ENCODE data around the gene CDRT4. TPM values are rescaled to one million over a fixed set of nuclear protein-coding genes. Genes with fewer than 3 reads are reported as not detected.

Gene CDRT4
- total RNA-seq, 1 experiment from 2014 or later = 6.2 TPM

- Histone ChIP-seq H3K27me3 (ENCODE audit: insufficient read depth, low read length) (no peaks in the 10 kb centered on the region), H2AFZ (ENCODE audit: low read depth, low read length, poor library complexity, severe bottlenecking) (no peak overlapping the region), H3K9me3 (ENCODE audit: control insufficient read depth in 1 of 2, insufficient read depth in 1 of 2, low read depth in 1 of 2, low read length in 2 of 2) (no peaks in the 10 kb centered on the region), H3K4me2 (ENCODE audit: low read length) (no peak overlapping the region), H3K27ac (ENCODE audit: low read depth, low read length) (no peak overlapping the region), H3K9ac (ENCODE audit: low read length) (no peak overlapping the region), H4K20me1 (ENCODE audit: insufficient read depth) (no peaks in the 10 kb centered on the region), H3K9me2 (ENCODE audit: insufficient read depth) (no peaks in the 10 kb centered on the region), H3K36me3 (ENCODE audit: control insufficient read depth in 1 of 2, insufficient read depth in 2 of 2, low read length in 2 of 2) (no peaks in the 10 kb centered on the region), H3K4me1 (ENCODE audit: control insufficient read depth in 1 of 2, insufficient read depth in 2 of 2, low read length in 2 of 2) (peaks cover 2 to 17% of the 10 kb centered on the region in 2 experiments; a peak in 3 of 4 replicates), H3K4me3 (replicated peaks in 1 of 2; ENCODE audit: low read depth in 1 of 2, low read length in 2 of 2) (no peak overlapping the region), H3K79me2 (ENCODE audit: insufficient read depth, low read length) (no peaks in the 10 kb centered on the region)
- no peak for TF ChIP-seq POLR2AphosphoS5 (IDR thresholded peaks at IDR 0.05; ENCODE audit: low read depth, low read length)
- no peak for TF ChIP-seq ELF1 (IDR thresholded peaks at IDR 0.05; ENCODE audit: borderline replicate concordance, low read depth)
- TF ChIP-seq EZH2 (IDR thresholded peaks at IDR 0.05) = no peak
- ATAC-seq (no peak), DNase-seq (ENCODE audit: low read depth, low spot score) (no peak)
- intact Hi-C loops (cut with micrococcal nuclease) = no loop called here
- no TSS peak for BruUV-seq (replicated peaks)
- CTCF ChIA-PET = no interaction called here
- POLR2A ChIA-PET = no interaction called here
- RAD21 ChIA-PET (ENCODE audit: low non-redundant PET in 1 of 2, low total read pairs in 2 of 2, uncharacterized antibody in 2 of 2, unreplicated experiment in 2 of 2) = no interaction called here
These were observed 40.5 kb upstream of the CDRT4 start for GRCh38 chr17:15507896-15508295.

- H3K36me3 ChIP-seq (ENCODE audit: control insufficient read depth in 1 of 2, insufficient read depth in 2 of 2, low read length in 2 of 2) = no peaks in the 10 kb centered on the region
- no peak overlapping the region for H3K4me2 ChIP-seq (ENCODE audit: low read length)
- CTCF ChIA-PET = no interaction called here
- H3K9me2 ChIP-seq (ENCODE audit: insufficient read depth) = no peaks in the 10 kb centered on the region
- no peak overlapping the region for H2AFZ ChIP-seq (ENCODE audit: low read depth, low read length, poor library complexity, severe bottlenecking)
- no peak for DNase-seq (ENCODE audit: low read depth, low spot score)
- ATAC-seq = no peak
- peaks cover 3 to 18% of the 10 kb centered on the region in 2 experiments; a peak in 3 of 4 replicates for H3K4me1 ChIP-seq (ENCODE audit: control insufficient read depth in 1 of 2, insufficient read depth in 2 of 2, low read length in 2 of 2)
- H3K9ac ChIP-seq (ENCODE audit: low read length) = no peak overlapping the region
- H3K27me3 ChIP-seq (ENCODE audit: insufficient read depth, low read length) = no peaks in the 10 kb centered on the region
- POLR2A ChIA-PET = no interaction called here
- H3K27ac ChIP-seq (ENCODE audit: low read depth, low read length) = no peak overlapping the region
- RAD21 ChIA-PET (ENCODE audit: low non-redundant PET in 1 of 2, low total read pairs in 2 of 2, uncharacterized antibody in 2 of 2, unreplicated experiment in 2 of 2) = no interaction called here
- intact Hi-C loops (cut with micrococcal nuclease) = no loop called here
- no peaks in the 10 kb centered on the region for H4K20me1 ChIP-seq (ENCODE audit: insufficient read depth)
- no peaks in the 10 kb centered on the region for H3K9me3 ChIP-seq (ENCODE audit: control insufficient read depth in 1 of 2, insufficient read depth in 1 of 2, low read depth in 1 of 2, low read length in 2 of 2)
- H3K79me2 ChIP-seq (ENCODE audit: insufficient read depth, low read length) = no peaks in the 10 kb centered on the region
- H3K4me3 ChIP-seq (replicated peaks in 1 of 2; ENCODE audit: low read depth in 1 of 2, low read length in 2 of 2) = no peak overlapping the region
- BruUV-seq (replicated peaks) = no TSS peak
- TF ChIP-seq ZNF274 (IDR thresholded peaks at IDR 0.05; ENCODE audit: low read depth, low read length) (no peak), ZFX (IDR thresholded peaks at IDR 0.05) (no peak), RAD21 (IDR thresholded peaks at IDR 0.05; ENCODE audit: low read depth) (no peak), SRF (IDR thresholded peaks at IDR 0.05; ENCODE audit: low read depth) (no peak), EZH2phosphoT487 (IDR thresholded peaks at IDR 0.05; ENCODE audit: borderline replicate concordance) (no peak), CEBPB (IDR thresholded peaks at IDR 0.05; ENCODE audit: low read depth) (no peak), ZBTB33 (IDR thresholded peaks at IDR 0.05; ENCODE audit: extremely low read depth, insufficient replicate concordance, low read length) (no peak), CBX3 (IDR thresholded peaks at IDR 0.05; ENCODE audit: low read depth) (no peak), SP1 (IDR thresholded peaks at IDR 0.05; ENCODE audit: low read depth) (no peak), TCF7L2 (IDR thresholded peaks at IDR 0.05; ENCODE audit: borderline replicate concordance, extremely low read depth, insufficient read depth, insufficient read length) (no peak), MAX (IDR thresholded peaks at IDR 0.05) (no peak), JUND (IDR thresholded peaks at IDR 0.05) (no peak), POLR2A (IDR thresholded peaks at IDR 0.05; ENCODE audit: borderline replicate concordance, extremely low read depth, insufficient read depth, insufficient read length) (no peak), ELF1 (IDR thresholded peaks at IDR 0.05; ENCODE audit: borderline replicate concordance, low read depth) (no peak), ATF3 (IDR thresholded peaks at IDR 0.05) (no peak)
These were observed 39.6 kb upstream of the CDRT4 start for GRCh38 chr17:15507001-15507400.

Measured in HCT116 (cell line).